Measurements from ENCODE around the gene SLC30A2.

- no peak for TF ChIP-seq CTCF (conservative IDR thresholded peaks at IDR 0.05; ENCODE audit: low read depth, low read length)
- no peak for TF ChIP-seq EZH2phosphoT487 (IDR thresholded peaks at IDR 0.05; ENCODE audit: borderline replicate concordance, low read length)
Measured at GRCh38 chr1:26041401-26041800, 4.5 kb downstream of the SLC30A2 start.

Data from PC-3 (cell line).